Panc1 (cell line): ENCODE measurements around the gene GNAI1. TPM values are rescaled to one million over a fixed set of nuclear protein-coding genes. Genes with fewer than 3 reads are reported as not detected.

ENCODE experiments used
- ATAC-seq: fragments of 200-7000 bp; cut with Tn5 transposase; 2 replicates; pipeline ENCODE4 v1.9.1; 2020; ENCODE audit warnings: mild to moderate bottlenecking, moderate library complexity
- BruUV-seq: library from RNA; stranded (reverse); fragments of 400-500 nt; replicated peaks from 2 replicates; lab custom pipeline; 2021; lab: Mats Ljungman, UMichigan
- CTCF ChIA-PET: fragments of 300-600 bp; sonication (Branson Sonifier 250); formaldehyde crosslinking; loops from one replicate; lab custom pipeline; 2022; ENCODE audit warnings: antibody characterized with exemption; lab: Charles Lee
- POLR2A ChIA-PET: fragments of 300-600 bp; sonication (Branson Sonifier 250); formaldehyde crosslinking; loops from one replicate; lab custom pipeline; 2022; ENCODE audit warnings: antibody characterized with exemption; lab: Charles Lee
- DNase-seq: peaks from one replicate; pipeline ENCODE4 v3.0.0-alpha.2; 2010; ENCODE audit warnings: low read depth, low spot score
- H3K27ac ChIP-seq: 2 replicates; pipeline ENCODE4 v1.5.1; 2011; ENCODE audit warnings: mild to moderate bottlenecking, low read length, inconsistent platforms
- H3K27me3 ChIP-seq: fragments of 200-500 bp; sonication (Bioruptor generic); 2 replicates; pipeline ENCODE4 v1.6.0; 2014; ENCODE audit warnings: low read length, inconsistent platforms; ENCODE audit not compliant: control insufficient read depth, insufficient read depth
- H3K36me3 ChIP-seq: fragments of 200-500 bp; sonication (Bioruptor generic); 2 replicates; pipeline ENCODE4 v1.5.1; 2014; ENCODE audit warnings: inconsistent platforms, mild to moderate bottlenecking, low read length, moderate library complexity; ENCODE audit not compliant: control insufficient read depth, insufficient read depth
- H3K4me1 ChIP-seq: 2 replicates; pipeline ENCODE4 v1.5.1; 2011; ENCODE audit warnings: inconsistent platforms, mild to moderate bottlenecking, low read length, moderate library complexity; ENCODE audit not compliant: control insufficient read depth, insufficient read depth
- H3K4me3 ChIP-seq, 2 experiments: 2 replicates each; pipeline ENCODE4 v1.5.1; 2011 to 2012; ENCODE audit warnings: low read depth in 2 of 2, low read length in 2 of 2, mild to moderate bottlenecking in 2 of 2, inconsistent platforms in 1 of 2, moderate library complexity in 1 of 2
- H3K9me3 ChIP-seq: fragments of 200-500 bp; sonication (Bioruptor generic); 2 replicates; pipeline ENCODE4 v1.5.1; 2014; ENCODE audit warnings: low read depth, mild to moderate bottlenecking, inconsistent platforms, low read length, moderate library complexity; ENCODE audit not compliant: control insufficient read depth, insufficient read depth
- POLR2AphosphoS5 ChIP-seq: IDR thresholded peaks from 2 replicates; pipeline ENCODE4 v1.6.1; 2012; ENCODE audit warnings: mild to moderate bottlenecking, low read depth, low read length, moderate library complexity
- SIN3A ChIP-seq: IDR thresholded peaks from 2 replicates; pipeline ENCODE4 v1.6.1; 2012; ENCODE audit warnings: low read depth, mild to moderate bottlenecking, low read length, moderate library complexity, borderline replicate concordance; ENCODE audit not compliant: insufficient read depth
- TCF7L2 ChIP-seq: IDR thresholded peaks from 2 replicates; pipeline ENCODE4 v1.6.1; 2011; ENCODE audit warnings: mild to moderate bottlenecking, low read depth, low read length, inconsistent platforms
- in situ Hi-C: cut with HindIII; loops from 2 replicates; pipeline ENCODE4 v1.10.0; 2016; ENCODE audit warnings: low sequenced_read_pairs, low pct_unique_long_range_greater_than_20kb
- intact Hi-C: fragments of 100-400 bp; cut with micrococcal nuclease; formaldehyde crosslinking; loops from one replicate; pipeline ENCODE4 v1.10.0; 2022; ENCODE audit not compliant: unreplicated experiment
- total RNA-seq: library from RNA; stranded (reverse); gene quantifications from one replicate; pipeline ENCODE4 v1.2.1, GENCODE V29; 2021; ENCODE audit not compliant: unreplicated experiment
- TF ChIP-seq, protein P1 (sequence below): fragments of 450-650 bp; IDR thresholded peaks from 2 replicates; pipeline ENCODE4 v1.5.1; 2017; ENCODE audit warnings: mild to moderate bottlenecking
- TF ChIP-seq, protein P2 (sequence below), 2 experiments: IDR thresholded peaks; 2 replicates each; pipeline ENCODE4 v1.6.1; 2011 to 2012; ENCODE audit warnings: low read depth in 2 of 2, control low read depth in 1 of 2, low read length in 1 of 2, mild to moderate bottlenecking in 1 of 2, moderate library complexity in 1 of 2; ENCODE audit not compliant: insufficient read depth in 1 of 2

Gene GNAI1
- total RNA-seq, 1 experiment from 2014 or later, result 19.2 TPM

DNA sequence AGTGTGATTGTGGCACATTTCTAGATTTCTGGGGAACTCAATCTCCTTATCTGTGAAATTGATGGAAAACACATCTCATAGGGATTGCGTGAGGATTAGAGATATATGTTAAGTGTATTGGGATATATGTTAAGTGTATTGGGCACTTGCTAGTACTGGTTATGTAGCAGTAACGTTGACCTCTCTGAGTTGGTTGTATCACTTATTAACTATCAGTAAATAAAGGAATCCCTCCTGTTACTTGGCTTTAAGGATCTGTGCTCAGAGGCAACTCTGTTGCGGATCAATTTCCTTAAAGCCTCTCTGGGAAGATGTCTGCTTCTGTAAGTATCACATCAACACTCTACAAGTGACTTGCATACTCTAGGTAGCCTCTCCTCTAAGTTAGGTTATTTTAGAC lies 25.2 kb downstream of the GNAI1 start:
- CTCF ChIA-PET, result no interaction called here
- POLR2A ChIA-PET, result no interaction called here
- DNase-seq (no peak), ATAC-seq (no peak)
- H3K27ac ChIP-seq, result no peak overlapping the region
- peaks cover 3% of the 10 kb centered on the region; the same call in 1 of the 2 replicates for H3K9me3 ChIP-seq
- no peaks in the 10 kb centered on the region for H3K36me3 ChIP-seq
- in situ Hi-C loops (no loop called here), intact Hi-C loops (no loop called here)
- H3K27me3 ChIP-seq, result no peaks in the 10 kb centered on the region
- no TSS peak for BruUV-seq
- TF ChIP-seq, protein P1, sequence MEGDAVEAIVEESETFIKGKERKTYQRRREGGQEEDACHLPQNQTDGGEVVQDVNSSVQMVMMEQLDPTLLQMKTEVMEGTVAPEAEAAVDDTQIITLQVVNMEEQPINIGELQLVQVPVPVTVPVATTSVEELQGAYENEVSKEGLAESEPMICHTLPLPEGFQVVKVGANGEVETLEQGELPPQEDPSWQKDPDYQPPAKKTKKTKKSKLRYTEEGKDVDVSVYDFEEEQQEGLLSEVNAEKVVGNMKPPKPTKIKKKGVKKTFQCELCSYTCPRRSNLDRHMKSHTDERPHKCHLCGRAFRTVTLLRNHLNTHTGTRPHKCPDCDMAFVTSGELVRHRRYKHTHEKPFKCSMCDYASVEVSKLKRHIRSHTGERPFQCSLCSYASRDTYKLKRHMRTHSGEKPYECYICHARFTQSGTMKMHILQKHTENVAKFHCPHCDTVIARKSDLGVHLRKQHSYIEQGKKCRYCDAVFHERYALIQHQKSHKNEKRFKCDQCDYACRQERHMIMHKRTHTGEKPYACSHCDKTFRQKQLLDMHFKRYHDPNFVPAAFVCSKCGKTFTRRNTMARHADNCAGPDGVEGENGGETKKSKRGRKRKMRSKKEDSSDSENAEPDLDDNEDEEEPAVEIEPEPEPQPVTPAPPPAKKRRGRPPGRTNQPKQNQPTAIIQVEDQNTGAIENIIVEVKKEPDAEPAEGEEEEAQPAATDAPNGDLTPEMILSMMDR, result no peak
- TF ChIP-seq SIN3A (no peak), TCF7L2 (no peak), POLR2AphosphoS5 (no peak)
- TF ChIP-seq, protein P2, sequence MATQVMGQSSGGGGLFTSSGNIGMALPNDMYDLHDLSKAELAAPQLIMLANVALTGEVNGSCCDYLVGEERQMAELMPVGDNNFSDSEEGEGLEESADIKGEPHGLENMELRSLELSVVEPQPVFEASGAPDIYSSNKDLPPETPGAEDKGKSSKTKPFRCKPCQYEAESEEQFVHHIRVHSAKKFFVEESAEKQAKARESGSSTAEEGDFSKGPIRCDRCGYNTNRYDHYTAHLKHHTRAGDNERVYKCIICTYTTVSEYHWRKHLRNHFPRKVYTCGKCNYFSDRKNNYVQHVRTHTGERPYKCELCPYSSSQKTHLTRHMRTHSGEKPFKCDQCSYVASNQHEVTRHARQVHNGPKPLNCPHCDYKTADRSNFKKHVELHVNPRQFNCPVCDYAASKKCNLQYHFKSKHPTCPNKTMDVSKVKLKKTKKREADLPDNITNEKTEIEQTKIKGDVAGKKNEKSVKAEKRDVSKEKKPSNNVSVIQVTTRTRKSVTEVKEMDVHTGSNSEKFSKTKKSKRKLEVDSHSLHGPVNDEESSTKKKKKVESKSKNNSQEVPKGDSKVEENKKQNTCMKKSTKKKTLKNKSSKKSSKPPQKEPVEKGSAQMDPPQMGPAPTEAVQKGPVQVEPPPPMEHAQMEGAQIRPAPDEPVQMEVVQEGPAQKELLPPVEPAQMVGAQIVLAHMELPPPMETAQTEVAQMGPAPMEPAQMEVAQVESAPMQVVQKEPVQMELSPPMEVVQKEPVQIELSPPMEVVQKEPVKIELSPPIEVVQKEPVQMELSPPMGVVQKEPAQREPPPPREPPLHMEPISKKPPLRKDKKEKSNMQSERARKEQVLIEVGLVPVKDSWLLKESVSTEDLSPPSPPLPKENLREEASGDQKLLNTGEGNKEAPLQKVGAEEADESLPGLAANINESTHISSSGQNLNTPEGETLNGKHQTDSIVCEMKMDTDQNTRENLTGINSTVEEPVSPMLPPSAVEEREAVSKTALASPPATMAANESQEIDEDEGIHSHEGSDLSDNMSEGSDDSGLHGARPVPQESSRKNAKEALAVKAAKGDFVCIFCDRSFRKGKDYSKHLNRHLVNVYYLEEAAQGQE (IDR thresholded peaks at IDR 0.05; ENCODE audit: insufficient read depth in 1 of 2, low read depth in 2 of 2, low read length in 1 of 2), result no peak
- no peaks in the 10 kb centered on the region; the same call in 1 of the 2 replicates for H3K4me1 ChIP-seq
- no peak overlapping the region for H3K4me3 ChIP-seq

DNA sequence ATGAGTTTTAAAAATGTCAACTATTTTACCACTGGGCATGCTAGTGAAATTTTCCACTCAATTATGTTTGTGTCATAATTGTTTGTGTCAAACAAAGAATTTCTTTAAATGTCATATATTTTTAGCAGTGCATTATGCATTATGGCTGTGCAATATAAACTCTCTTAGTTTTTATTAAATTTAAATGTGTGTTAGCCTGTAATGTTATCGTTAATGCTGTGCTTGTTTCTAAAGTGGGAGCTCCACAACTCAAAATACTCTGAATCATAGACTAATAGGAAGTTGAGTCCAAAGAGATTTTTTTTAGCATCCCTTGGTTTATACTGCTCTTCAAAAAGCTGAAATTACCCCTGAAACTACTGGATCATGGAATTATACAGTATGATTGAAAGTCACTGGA lies 26.8 kb downstream of the GNAI1 start:
- Histone ChIP-seq H3K27me3 (no peaks in the 10 kb centered on the region), H3K27ac (no peak overlapping the region), H3K36me3 (no peaks in the 10 kb centered on the region), H3K4me1 (no peaks in the 10 kb centered on the region), H3K9me3 (peaks cover 6% of the 10 kb centered on the region; the same call in 1 of the 2 replicates), H3K4me3 (no peak overlapping the region)
- no peak for DNase-seq
- ChIA-PET POLR2A (no interaction called here), CTCF (no interaction called here)
- TF ChIP-seq POLR2AphosphoS5 (no peak), TCF7L2 (no peak), SIN3A (no peak)
- TF ChIP-seq, protein P1, result no peak
- TF ChIP-seq, protein P2 (IDR thresholded peaks at IDR 0.05; ENCODE audit: insufficient read depth in 1 of 2, low read depth in 2 of 2, low read length in 1 of 2), result no peak
- ATAC-seq, result no peak
- intact Hi-C loops (no loop called here), in situ Hi-C loops (no loop called here)
- no TSS peak for BruUV-seq
